HG03378 (cell line): Measurements from ENCODE around the gene BCL11B.
"Not testable (repeated sequence)": the region's sequence is repeated elsewhere in the genome, so short reads cannot be mapped to it uniquely, and the experiment has no call there.

Experiments
- ATAC-seq: cut with Tn5 transposase; IDR thresholded peaks from one replicate; pipeline ENCODE4 v1.9.1; 2021; ENCODE audit warnings: mild to moderate bottlenecking, moderate library complexity; ENCODE audit not compliant: unreplicated experiment

Gene BCL11B

GRCh38 chr14:99186336-99186735 is 85.7 kb downstream of the BCL11B start:
- not testable (repeated sequence) for ATAC-seq

- ATAC-seq = no peak
These were observed 86.4 kb downstream of the BCL11B start for GRCh38 chr14:99185436-99186068.

GRCh38 chr14:99183716-99184115 is 88.3 kb downstream of the BCL11B start:
- no peak for ATAC-seq

GRCh38 chr14:99183311-99183710 is 88.7 kb downstream of the BCL11B start:
- no peak for ATAC-seq

- no peak for ATAC-seq
These were observed 89.3 kb downstream of the BCL11B start for GRCh38 chr14:99182548-99183250.

GRCh38 chr14:99181804-99182520 is 90.0 kb downstream of the BCL11B start:
- no peak for ATAC-seq

GRCh38 chr14:99181241-99181640 is 90.8 kb downstream of the BCL11B start:
- no peak for ATAC-seq

GRCh38 chr14:99179946-99180345 is 92.1 kb downstream of the BCL11B start:
- no peak for ATAC-seq

GRCh38 chr14:99179506-99179905 is 92.5 kb downstream of the BCL11B start:
- ATAC-seq = no peak

GRCh38 chr14:99177886-99178835 is 93.8 kb downstream of the BCL11B start:
- ATAC-seq = no peak

GRCh38 chr14:99177046-99177655 is 94.8 kb downstream of the BCL11B start:
- ATAC-seq = no peak

GRCh38 chr14:99176156-99176945 is 95.6 kb downstream of the BCL11B start:
- no peak for ATAC-seq

GRCh38 chr14:99175331-99176155 is 96.5 kb downstream of the BCL11B start:
- ATAC-seq = no peak

GRCh38 chr14:99174770-99175319 is 97.2 kb downstream of the BCL11B start:
- ATAC-seq = no peak

GRCh38 chr14:99174081-99174769 is 97.8 kb downstream of the BCL11B start:
- no peak for ATAC-seq

GRCh38 chr14:99173506-99173905 is 98.5 kb downstream of the BCL11B start:
- no peak for ATAC-seq

- ATAC-seq = no peak
These were observed 98.9 kb downstream of the BCL11B start for GRCh38 chr14:99173086-99173485.

GRCh38 chr14:99171396-99171795 is 100.6 kb downstream of the BCL11B start:
- no peak for ATAC-seq
